Measurements from ENCODE around the gene B4GALT6. TPM values are rescaled to one million over a fixed set of nuclear protein-coding genes. Genes with fewer than 3 reads are reported as not detected.

Gene B4GALT6
- total and polyA plus RNA-seq, 9 of the 15 experiments (the other 6 are each of a cell fraction or from before 2014, with no cell fraction given), result 0.03 to 0.27 (median 0.08) TPM

DNA sequence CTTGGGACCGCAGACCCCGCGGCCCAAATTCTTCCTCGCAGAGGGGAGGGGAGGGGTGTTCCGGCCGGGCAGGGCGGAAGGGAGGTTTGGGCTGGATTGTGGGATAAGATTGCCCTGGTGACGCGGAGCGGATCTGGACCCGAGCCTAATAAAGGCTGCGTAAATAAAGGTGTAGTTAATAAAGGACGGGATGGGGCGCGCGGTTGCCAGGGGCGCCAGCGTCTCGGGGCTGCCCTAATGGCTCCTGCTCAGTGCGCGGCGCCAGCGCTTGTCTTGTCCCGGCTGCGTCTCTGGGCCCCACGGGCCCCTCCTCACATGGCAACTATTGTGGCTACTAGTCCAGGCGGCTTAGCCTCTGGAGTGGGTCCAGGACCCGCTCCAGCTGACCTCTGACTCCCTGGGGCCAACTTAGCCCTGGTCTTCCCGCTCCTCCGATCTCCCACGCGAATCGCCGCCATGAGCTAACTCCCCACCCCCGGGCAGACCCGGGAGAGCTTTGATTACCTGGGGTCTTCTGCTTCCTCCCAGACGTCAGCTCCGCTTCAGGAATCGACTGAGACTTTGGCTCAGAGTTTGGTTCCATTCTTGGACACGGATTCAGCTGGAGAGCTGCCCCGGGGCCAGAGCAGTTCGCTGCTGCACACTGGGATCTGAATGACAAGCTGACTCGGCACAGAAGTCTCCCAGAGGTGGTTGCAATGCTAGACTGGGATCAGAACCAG, 39.8 kb upstream of the B4GALT6 start:
- H3K79me2 ChIP-seq (ENCODE audit: control insufficient read depth, insufficient read depth, low read length), result no peaks in the 10 kb centered on the region
- H3K9me3 ChIP-seq (replicated peaks; ENCODE audit: control insufficient read depth, insufficient read depth, low read depth, low read length), result no peaks in the 10 kb centered on the region; the same call in none of the 2 replicates
- no peaks in the 10 kb centered on the region for H3K9me1 ChIP-seq (ENCODE audit: control insufficient read depth, insufficient read depth, low read length)
- TF ChIP-seq ZBTB8A (IDR thresholded peaks at IDR 0.05; ENCODE audit: partially characterized antibody) (no peak), MEF2D (tag; conservative IDR thresholded peaks at IDR 0.05; ENCODE audit: low read depth) (no peak), NR2C2 (CRISPR knock-in tag; IDR thresholded peaks at IDR 0.05) (no peak), NR2C2 (tag; IDR thresholded peaks at IDR 0.05) (0 out of 2 replicates have a peak, but pooled peaks have one; percentile 15)
- BruUV-seq (replicated peaks), result no TSS peak
- peaks cover 10 to 22% of the 10 kb centered on the region in 2 experiments; a peak in 4 of 5 replicates for H3K27me3 ChIP-seq (ENCODE audit: control insufficient read depth in 2 of 2, insufficient read depth in 2 of 2, low read length in 2 of 2)
- peak overlapping the region in 1 of 2 experiments; percentile 33; a peak in 1 of 4 replicates for H3K9ac ChIP-seq (ENCODE audit: insufficient read depth in 1 of 2, low read depth in 2 of 2, low read length in 2 of 2)
- peak overlapping the region; percentile 49 for H3K4me2 ChIP-seq (ENCODE audit: insufficient read depth, low read length)
- DNase-seq (ENCODE audit: extremely low read depth in 1 of 4, low spot score in 3 of 4) (no peak), ATAC-seq (peak; percentile 17; the same call in 2 of the 3 replicates), FAIRE-seq (no peak)
- ChIA-PET CTCF (ENCODE audit: low intra/inter-chr PET ratio) (no interaction called here), POLR2A (interaction anchor here (0.6 to 2.8 kb wide), 4 partner anchors 11 to 112 kb away, joined by 3 to 9 read pairs (median 4); no protein-coding TSS in a partner anchor)
- intact Hi-C loops (cut with micrococcal nuclease), result loop anchor here (5.0 to 10.0 kb wide), 3 partner anchors 253 to 729 kb away; no protein-coding TSS in a partner anchor
- 8% methylated on average over 40 of the region's 43 CpGs for WGBS (ENCODE audit: insufficient coverage, low coverage, missing lambda C conversion rate)
- H3K36me3 ChIP-seq (ENCODE audit: control insufficient read depth, insufficient read depth, low read length), result no peaks in the 10 kb centered on the region
- H3K4me3 ChIP-seq, result peak overlapping the region; percentile 12
- no peaks in the 10 kb centered on the region; the same call in 1 of the 2 replicates for H4K20me1 ChIP-seq (replicated peaks; ENCODE audit: control insufficient read depth, insufficient read depth, low read length)
- in situ Hi-C loops (cut with MboI), result no loop called here
- peak overlapping the region; percentile 53 for H2AFZ ChIP-seq (ENCODE audit: low read depth, low read length)
- no peak overlapping the region for H3K27ac ChIP-seq (ENCODE audit: extremely low read depth, low read depth, low read length)
- H3K4me1 ChIP-seq (replicated peaks in 1 of 2; ENCODE audit: control insufficient read depth in 2 of 2, insufficient read depth in 2 of 2, low read length in 2 of 2), result peaks cover 0 to 6% of the 10 kb centered on the region in 2 experiments; a peak in 1 of 5 replicates
